DMS79 (cell line): ENCODE data around the gene ZNF197.
"Not testable (repeated sequence)": the region's sequence is repeated elsewhere in the genome, so short reads cannot be mapped to it uniquely, and the experiment has no call there.

Source experiments
- DNase-seq: peaks from one replicate; lab custom pipeline; 2025; lab: John Stamatoyannopoulos, UW

The ZNF197 gene

GRCh38 chr3:44624749-44625480 lies at the start of gene ZNF197:
Gene ZNF197 (plus strand): TSS chr3:44625036. CDS start chr3:44629155, 4,119 bp downstream.
- peak; percentile 72 for DNase-seq

GRCh38 chr3:44576613-44577012 lies 48.2 kb upstream of the ZNF197 start:
- DNase-seq: no peak

GRCh38 chr3:44577354-44577952 lies 47.4 kb upstream of the ZNF197 start:
- not testable (repeated sequence) for DNase-seq

- not testable (repeated sequence) for DNase-seq
These were observed 46.5 kb upstream of the ZNF197 start for GRCh38 chr3:44578316-44578715.

- DNase-seq: not testable (repeated sequence)
These were observed 45.8 kb upstream of the ZNF197 start for GRCh38 chr3:44578924-44579515.

- DNase-seq: not testable (repeated sequence)
These were observed 45.1 kb upstream of the ZNF197 start for GRCh38 chr3:44579749-44580148.

GRCh38 chr3:44580971-44581370 lies 43.9 kb upstream of the ZNF197 start:
- DNase-seq: not testable (repeated sequence)

GRCh38 chr3:44584646-44585501 lies 40.0 kb upstream of the ZNF197 start, which contains the start of gene ZNF660:
Gene ZNF660 (plus strand): TSS chr3:44584964. CDS start chr3:44594194, 9,230 bp downstream.
- DNase-seq: peak; percentile 73

- no peak for DNase-seq
These were observed 28.2 kb upstream of the ZNF197 start for GRCh38 chr3:44596621-44597020.

GRCh38 chr3:44601749-44602148 lies 23.1 kb upstream of the ZNF197 start:
- DNase-seq: no peak

- DNase-seq: no peak
These were observed 12.2 kb upstream of the ZNF197 start for GRCh38 chr3:44612678-44613077.

GRCh38 chr3:44628716-44629115 lies 3.9 kb downstream of the ZNF197 start:
- no peak for DNase-seq

GRCh38 chr3:44632193-44632592 lies 7.4 kb downstream of the ZNF197 start:
- DNase-seq: no peak

GRCh38 chr3:44642337-44642736 lies 17.5 kb downstream of the ZNF197 start:
- DNase-seq: no peak

- DNase-seq: no peak
These were observed 18.2 kb downstream of the ZNF197 start for GRCh38 chr3:44643024-44643423.

- no peak for DNase-seq
These were observed 22.9 kb downstream of the ZNF197 start for GRCh38 chr3:44647771-44648170.

GRCh38 chr3:44648564-44649229 lies 23.9 kb downstream of the ZNF197 start, which contains the start of gene ZNF35:
Gene ZNF35 (plus strand): TSS chr3:44648732. CDS start chr3:44651068, 2,336 bp downstream.
- peak; percentile 35 for DNase-seq

GRCh38 chr3:44649709-44650108 lies 24.9 kb downstream of the ZNF197 start:
- no peak for DNase-seq

GRCh38 chr3:44654039-44654438 lies 29.2 kb downstream of the ZNF197 start:
- no peak for DNase-seq

GRCh38 chr3:44659015-44659414 lies 34.2 kb downstream of the ZNF197 start:
- DNase-seq: no peak

GRCh38 chr3:44659434-44659833 lies 34.6 kb downstream of the ZNF197 start:
- DNase-seq: no peak
